Prostate gland (tissue), 2 donors: Measurements from ENCODE around the gene KCNMB1. TPM values are rescaled to one million over a fixed set of nuclear protein-coding genes. Genes with fewer than 3 reads are reported as not detected.

ENCODE experiments used
- DNase-seq: peaks from one replicate; pipeline ENCODE4 v3.0.0-alpha.2; 2019; ENCODE audit warnings: low spot score
- H3K27ac ChIP-seq, 2 donors: fragments of 200-600 bp; sonication (generic); 2 replicates each; pipeline ENCODE4 v1.5.1; 2017 to 2019
- H3K27me3 ChIP-seq: fragments of 200-600 bp; sonication (generic); replicated peaks from 2 replicates; pipeline ENCODE4 v1.5.1; 2019; ENCODE audit not compliant: insufficient read depth
- H3K36me3 ChIP-seq, 2 donors: fragments of 200-600 bp; sonication (generic); 1 replicate in 1 of 2; 2 replicates in 1 of 2; pipeline versions ENCODE4 v1.5.1 to v1.8.1; 2017 to 2019
- H3K4me1 ChIP-seq: fragments of 200-600 bp; sonication (generic); replicated peaks from 2 replicates; pipeline ENCODE4 v1.5.1; 2019
- H3K4me3 ChIP-seq, 2 donors: fragments of 200-600 bp; sonication (generic); 2 replicates each; pipeline ENCODE4 v1.5.1; 2017 to 2019
- H3K9me3 ChIP-seq: fragments of 200-600 bp; sonication (generic); 2 replicates; pipeline ENCODE4 v1.5.1; 2017
- POLR2A ChIP-seq: fragments of 450-650 bp; IDR thresholded peaks from one replicate; pipeline ENCODE4 v1.6.1; 2016; ENCODE audit warnings: antibody characterized with exemption, mild to moderate bottlenecking
- POLR2AphosphoS5 ChIP-seq: sonication (generic); formaldehyde crosslinking; IDR thresholded peaks from one replicate; pipeline ENCODE4 v1.6.1; 2017; ENCODE audit warnings: antibody characterized with exemption
- WGBS: methylation state at CpG from one replicate; pipeline ENCODE4 v1.1.5; 2018; 5-methylcytosine and 5-hydroxymethylcytosine counted together
- intact Hi-C: fragments of 100-400 bp; cut with DNase I; formaldehyde crosslinking; loops from one replicate; pipeline ENCODE4 v1.14.2; 2022
- total RNA-seq, 2 donors: library from RNA; depleted of rRNA; stranded (reverse); fragments of >200 nt; gene quantifications; one replicate each; pipeline ENCODE4 v1.1.0, GENCODE V29; 2016
- TF ChIP-seq, protein P1 (sequence below), 4 experiments: fragments of 200-600 bp in 2 of 4; fragments of 450-650 bp in 2 of 4; sonication (generic) in 2 of 4; IDR thresholded peaks; 1 replicate in 3 of 4; 2 replicates in 1 of 4; pipeline ENCODE4 v1.5.1; 2016 to 2019; ENCODE audit warnings: antibody characterized with exemption in 4 of 4, mild to moderate bottlenecking in 2 of 4, moderate library complexity in 2 of 4

KCNMB1 gene
- total RNA-seq, 2 donors from 2014 or later = 5.9 to 9.1 TPM

DNA sequence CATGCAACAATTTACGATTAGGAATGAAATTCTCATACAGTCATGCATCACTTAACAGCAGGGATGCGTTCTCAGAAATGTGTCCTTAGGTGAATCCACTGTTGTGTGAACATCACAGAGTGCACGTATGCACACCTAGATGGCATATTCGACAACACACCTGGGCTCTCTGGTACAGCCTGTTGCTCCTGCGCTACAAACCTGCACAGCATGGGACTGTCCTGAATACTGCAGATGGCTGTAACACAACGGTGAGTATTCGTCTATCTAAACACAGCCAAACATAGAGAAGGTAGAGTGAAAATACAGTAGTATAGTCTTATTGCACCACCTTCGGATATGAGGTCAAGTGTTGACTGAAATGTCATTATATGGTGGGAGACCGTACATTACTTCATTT lies 47.6 kb downstream of the KCNMB1 start:
- 96% methylated on average over 9 of the region's 9 CpGs for WGBS
- Histone ChIP-seq H3K9me3 (no peaks in the 10 kb centered on the region), H3K27ac (no peak overlapping the region), H3K27me3 (peaks cover 2% of the 10 kb centered on the region), H3K4me1 (no peaks in the 10 kb centered on the region), H3K4me3 (no peak overlapping the region), H3K36me3 (no peaks in the 10 kb centered on the region)
- intact Hi-C loops = no loop called here
- no peak for DNase-seq
- TF ChIP-seq, protein P1, sequence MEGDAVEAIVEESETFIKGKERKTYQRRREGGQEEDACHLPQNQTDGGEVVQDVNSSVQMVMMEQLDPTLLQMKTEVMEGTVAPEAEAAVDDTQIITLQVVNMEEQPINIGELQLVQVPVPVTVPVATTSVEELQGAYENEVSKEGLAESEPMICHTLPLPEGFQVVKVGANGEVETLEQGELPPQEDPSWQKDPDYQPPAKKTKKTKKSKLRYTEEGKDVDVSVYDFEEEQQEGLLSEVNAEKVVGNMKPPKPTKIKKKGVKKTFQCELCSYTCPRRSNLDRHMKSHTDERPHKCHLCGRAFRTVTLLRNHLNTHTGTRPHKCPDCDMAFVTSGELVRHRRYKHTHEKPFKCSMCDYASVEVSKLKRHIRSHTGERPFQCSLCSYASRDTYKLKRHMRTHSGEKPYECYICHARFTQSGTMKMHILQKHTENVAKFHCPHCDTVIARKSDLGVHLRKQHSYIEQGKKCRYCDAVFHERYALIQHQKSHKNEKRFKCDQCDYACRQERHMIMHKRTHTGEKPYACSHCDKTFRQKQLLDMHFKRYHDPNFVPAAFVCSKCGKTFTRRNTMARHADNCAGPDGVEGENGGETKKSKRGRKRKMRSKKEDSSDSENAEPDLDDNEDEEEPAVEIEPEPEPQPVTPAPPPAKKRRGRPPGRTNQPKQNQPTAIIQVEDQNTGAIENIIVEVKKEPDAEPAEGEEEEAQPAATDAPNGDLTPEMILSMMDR (IDR thresholded peaks at IDR 0.05) = no peak
- no peak for TF ChIP-seq POLR2A
- no peak for TF ChIP-seq POLR2AphosphoS5

DNA sequence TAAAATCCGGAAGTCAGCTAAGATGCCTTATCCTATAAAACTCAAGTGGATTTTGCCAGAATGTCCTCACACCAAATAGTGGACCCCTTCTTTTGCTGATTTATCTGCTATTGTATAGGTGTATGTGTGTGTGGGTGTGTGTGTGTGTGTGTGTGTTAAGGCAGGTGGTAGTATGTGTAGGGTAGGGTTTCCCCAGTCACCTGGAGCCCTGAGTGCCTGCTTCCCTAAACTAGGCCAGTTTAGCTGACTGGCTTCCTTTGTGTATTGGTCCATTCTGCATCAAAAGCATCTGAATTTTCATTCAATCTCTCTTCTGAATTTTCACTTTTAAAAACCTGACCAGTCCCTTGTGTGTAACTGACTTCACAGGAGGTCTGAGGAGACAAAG lies 49.4 kb downstream of the KCNMB1 start:
- no peaks in the 10 kb centered on the region for H3K9me3 ChIP-seq
- WGBS = 91% methylated on average over 1 of the region's 1 CpG
- H3K4me3 ChIP-seq = no peak overlapping the region
- no peaks in the 10 kb centered on the region for H3K4me1 ChIP-seq
- no peak for DNase-seq
- H3K27me3 ChIP-seq = peaks cover 2% of the 10 kb centered on the region
- no peak overlapping the region for H3K27ac ChIP-seq
- TF ChIP-seq, protein P1 (IDR thresholded peaks at IDR 0.05) = no peak
- TF ChIP-seq POLR2AphosphoS5 (no peak), POLR2A (no peak)
- H3K36me3 ChIP-seq = no peaks in the 10 kb centered on the region
- intact Hi-C loops = loop anchor here (5.0 kb wide), 1 partner anchor 112 kb away; no protein-coding TSS in a partner anchor

DNA sequence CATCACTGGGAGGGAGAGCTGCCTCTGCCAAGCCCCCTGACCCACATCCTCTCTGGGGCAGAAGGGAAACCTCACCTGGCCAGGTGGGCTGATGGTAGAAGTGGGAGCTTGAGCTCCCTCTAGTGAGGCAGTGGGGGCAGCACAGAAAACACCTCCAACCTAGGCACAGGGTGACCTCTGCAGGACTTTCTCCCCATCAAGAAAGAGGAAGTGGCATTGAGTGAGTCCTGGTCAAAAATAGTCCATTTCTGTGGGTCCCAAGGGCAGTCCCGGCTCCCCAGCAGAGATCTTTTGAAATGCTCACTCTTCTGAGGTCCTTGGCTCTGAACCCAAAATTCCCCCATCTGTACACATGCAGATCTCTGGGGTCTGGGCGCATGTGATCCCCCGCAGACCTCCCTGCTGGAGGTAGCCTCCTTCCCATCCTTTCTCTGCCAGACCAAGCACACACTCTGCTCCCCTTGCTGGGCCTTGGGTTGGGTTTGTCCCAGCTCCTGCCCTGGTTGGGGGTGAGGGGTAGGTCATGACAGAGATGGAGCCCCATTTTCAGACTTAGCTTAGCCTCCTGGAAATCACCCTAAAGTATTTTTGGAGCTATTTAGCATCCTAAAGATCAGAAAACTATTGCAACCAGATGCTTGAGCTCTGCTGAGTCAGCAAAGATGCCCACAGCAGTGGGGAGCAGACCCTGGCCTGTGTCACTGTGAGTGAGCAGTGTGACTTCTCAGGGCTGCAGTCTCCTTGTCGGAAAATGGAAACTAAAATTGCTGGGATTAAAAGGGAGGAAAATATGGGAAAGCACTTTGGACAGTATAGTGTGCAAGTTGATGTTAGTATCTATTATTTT lies 50.0 kb downstream of the KCNMB1 start:
- no peak for DNase-seq
- 93% methylated on average over 4 of the region's 4 CpGs for WGBS
- H3K9me3 ChIP-seq = no peaks in the 10 kb centered on the region
- intact Hi-C loops = loop anchor here (5.0 kb wide), 1 partner anchor 112 kb away; no protein-coding TSS in a partner anchor
- no peak overlapping the region for H3K27ac ChIP-seq
- no peak overlapping the region for H3K4me3 ChIP-seq
- no peaks in the 10 kb centered on the region for H3K27me3 ChIP-seq
- TF ChIP-seq, protein P1 (IDR thresholded peaks at IDR 0.05) = peak in 2 of 4 experiments; percentile 9 to 34
- TF ChIP-seq POLR2AphosphoS5 (no peak), POLR2A (no peak)
- no peaks in the 10 kb centered on the region for H3K4me1 ChIP-seq
- H3K36me3 ChIP-seq = no peaks in the 10 kb centered on the region

DNA sequence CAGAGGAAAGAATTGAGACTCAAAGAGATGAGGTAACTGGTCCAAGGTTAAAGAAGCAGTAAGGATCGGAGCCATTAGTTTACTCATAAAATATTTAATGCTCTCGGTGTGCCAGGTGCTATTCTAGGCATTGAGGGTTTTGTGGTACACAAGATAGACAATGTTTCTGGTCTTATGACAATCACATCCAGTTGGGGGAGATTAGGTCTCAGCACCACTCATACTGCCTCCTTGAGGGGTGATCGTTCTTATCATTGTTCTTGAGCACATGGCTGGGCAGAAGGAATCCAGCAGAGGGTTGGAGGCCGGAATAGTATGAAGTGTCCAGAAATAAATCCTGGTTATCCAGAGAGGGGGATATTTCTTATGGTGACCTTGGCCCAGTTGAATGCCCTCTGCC lies 50.9 kb downstream of the KCNMB1 start:
- TF ChIP-seq, protein P1 (IDR thresholded peaks at IDR 0.05) = no peak
- TF ChIP-seq POLR2A = no peak
- TF ChIP-seq POLR2AphosphoS5 = no peak
- H3K27ac ChIP-seq = no peak overlapping the region
- H3K9me3 ChIP-seq = no peaks in the 10 kb centered on the region
- 69% methylated on average over 4 of the region's 4 CpGs for WGBS
- no peak for DNase-seq
- H3K27me3 ChIP-seq = no peaks in the 10 kb centered on the region
- intact Hi-C loops = loop anchor here (5.0 kb wide), 1 partner anchor 111 kb away; no protein-coding TSS in a partner anchor
- no peaks in the 10 kb centered on the region for H3K36me3 ChIP-seq
- H3K4me1 ChIP-seq = no peaks in the 10 kb centered on the region
- H3K4me3 ChIP-seq = no peak overlapping the region
